ENCODE results near the gene PHETA1. TPM values are rescaled to one million over a fixed set of nuclear protein-coding genes. Genes with fewer than 3 reads are reported as not detected.
"Not testable (repeated sequence)": the region's sequence is repeated elsewhere in the genome, so short reads cannot be mapped to it uniquely, and the experiment has no call there.

Gene PHETA1
- total and polyA plus RNA-seq, 3 donors from 2014 or later, result 13.7 to 27.2 (median 16.1) TPM

GRCh38 chr12:111342376-111342775, 26.5 kb downstream of the PHETA1 start:
- WGBS, 2 donors, result 92 to 93% methylated on average over 8 of the region's 8 CpGs
- TF ChIP-seq CTCF (IDR thresholded peaks at IDR 0.05), result no peak
- TF ChIP-seq POLR2A (IDR thresholded peaks at IDR 0.05), result no peak
- Histone ChIP-seq H3K27ac (no peak overlapping the region), H3K4me3 (no peak overlapping the region), H3K9me3 (no peaks in the 10 kb centered on the region), H3K36me3 (ENCODE audit: low read depth, missing control alignments) (no peaks in the 10 kb centered on the region), H3K27me3 (no peaks in the 10 kb centered on the region), H3K4me1 (no peaks in the 10 kb centered on the region)
- intact Hi-C loops (cut with DNase I; ENCODE audit: low total_unique reads), result no loop called here
- DNase-seq, result no peak

GRCh38 chr12:111341426-111342065, 27.3 kb downstream of the PHETA1 start:
- Histone ChIP-seq H3K36me3 (ENCODE audit: low read depth, missing control alignments) (no peaks in the 10 kb centered on the region), H3K27me3 (no peaks in the 10 kb centered on the region), H3K4me3 (no peak overlapping the region), H3K9me3 (no peaks in the 10 kb centered on the region), H3K27ac (no peak overlapping the region), H3K4me1 (no peaks in the 10 kb centered on the region)
- DNase-seq, result no peak
- intact Hi-C loops (cut with DNase I; ENCODE audit: low total_unique reads), result no loop called here
- 88 to 92% methylated on average over 11 to 20 of the region's 20 CpGs for WGBS, 2 donors
- TF ChIP-seq CTCF (IDR thresholded peaks at IDR 0.05), result no peak
- no peak for TF ChIP-seq POLR2A (IDR thresholded peaks at IDR 0.05)

DNA sequence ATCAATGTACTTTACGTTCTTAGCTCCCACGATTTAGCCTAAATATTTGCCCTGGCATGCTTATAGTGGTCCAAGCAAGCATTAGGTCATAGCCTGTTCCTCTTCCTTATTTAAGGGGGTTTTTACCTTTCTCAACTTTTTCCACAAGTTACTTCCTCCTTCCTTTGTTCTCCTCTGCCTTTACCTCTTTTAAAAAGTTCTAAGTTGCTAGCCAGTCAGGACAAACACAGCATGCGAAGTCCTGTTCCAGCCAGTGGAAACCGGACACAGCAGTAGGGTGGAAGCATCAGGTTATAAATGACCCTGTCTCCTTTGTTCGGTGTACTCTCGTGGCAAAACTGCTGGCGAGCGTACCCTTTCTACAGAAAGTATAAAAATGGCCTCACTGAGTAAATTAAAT, 28.2 kb downstream of the PHETA1 start:
- H3K36me3 ChIP-seq (ENCODE audit: low read depth, missing control alignments); intact Hi-C loops (cut with DNase I; ENCODE audit: low total_unique reads); H3K4me1 ChIP-seq; H3K27ac ChIP-seq; H3K9me3 ChIP-seq; H3K4me3 ChIP-seq; DNase-seq; H3K27me3 ChIP-seq: not testable (repeated sequence)
- 80 to 88% methylated on average over 8 of the region's 8 CpGs for WGBS, 2 donors

DNA sequence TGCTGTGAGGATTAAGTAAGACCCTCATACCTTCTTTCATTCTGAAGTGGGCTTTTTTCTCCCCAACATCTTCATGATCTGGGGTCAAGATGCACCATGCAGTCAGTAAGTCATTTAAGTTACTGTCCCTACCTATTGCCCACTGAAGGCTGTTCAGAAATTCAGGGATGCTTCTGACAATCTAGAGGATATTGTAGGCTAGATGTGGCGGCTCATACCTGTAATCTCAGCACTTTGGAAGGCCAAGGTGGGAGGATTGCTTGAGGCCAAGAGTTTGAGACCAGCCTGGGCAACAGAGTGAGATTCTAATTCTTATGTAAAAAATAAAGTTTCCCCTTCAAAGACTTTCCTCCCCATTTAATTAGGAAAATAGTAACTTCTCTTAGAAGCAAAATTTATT, 28.7 kb downstream of the PHETA1 start:
- DNase-seq, result no peak

DNA sequence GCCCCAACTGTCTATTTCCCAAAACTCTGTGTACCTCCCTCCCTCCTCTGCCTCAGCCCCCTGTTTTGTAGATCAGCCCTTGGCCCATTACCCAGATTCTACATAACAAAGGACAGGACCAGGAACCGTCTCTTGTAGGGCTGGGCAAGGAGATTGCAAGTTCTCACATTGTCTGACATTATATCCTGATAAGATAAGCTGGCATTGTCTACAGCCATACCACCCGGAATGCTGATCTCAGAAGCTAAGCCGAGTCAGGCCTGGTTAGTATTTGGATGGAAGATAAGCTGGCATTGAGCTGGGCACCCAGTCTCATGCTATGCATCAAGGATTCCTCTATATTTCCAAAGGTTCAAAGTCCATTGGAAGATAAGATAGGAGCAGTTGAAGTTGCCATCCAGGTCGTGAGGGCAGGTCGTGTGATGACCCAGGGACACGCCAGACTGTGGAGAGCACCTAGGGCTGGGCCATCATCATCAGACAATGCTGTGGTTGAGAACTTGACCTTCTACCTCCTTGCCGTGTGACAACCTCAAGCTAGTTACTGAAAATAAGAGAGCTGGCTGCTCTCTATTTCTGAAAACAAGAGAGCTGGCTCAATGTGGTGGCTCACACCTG, 29.5 kb downstream of the PHETA1 start:
- Histone ChIP-seq H3K27ac (no peak overlapping the region), H3K27me3 (no peaks in the 10 kb centered on the region), H3K36me3 (ENCODE audit: low read depth, missing control alignments) (no peaks in the 10 kb centered on the region), H3K4me3 (no peak overlapping the region), H3K9me3 (no peaks in the 10 kb centered on the region), H3K4me1 (no peaks in the 10 kb centered on the region)
- no peak for DNase-seq
- WGBS, 2 donors, result 69 to 71% methylated on average over 6 to 7 of the region's 7 CpGs
- intact Hi-C loops (cut with DNase I; ENCODE audit: low total_unique reads), result no loop called here
- TF ChIP-seq POLR2A (IDR thresholded peaks at IDR 0.05), result no peak
- TF ChIP-seq CTCF (IDR thresholded peaks at IDR 0.05), result no peak

More for the DNA sequence above, 28.7 kb downstream of the PHETA1 start:
- Histone ChIP-seq H3K4me3 (no peak overlapping the region), H3K27ac (no peak overlapping the region), H3K4me1 (no peaks in the 10 kb centered on the region), H3K36me3 (ENCODE audit: low read depth, missing control alignments) (no peaks in the 10 kb centered on the region), H3K27me3 (no peaks in the 10 kb centered on the region), H3K9me3 (no peaks in the 10 kb centered on the region)
- TF ChIP-seq POLR2A (IDR thresholded peaks at IDR 0.05) (no peak), CTCF (IDR thresholded peaks at IDR 0.05) (no peak)
- 100% methylated on average over 1 of the region's 1 CpG for WGBS, 2 donors
- intact Hi-C loops (cut with DNase I; ENCODE audit: low total_unique reads), result no loop called here

Data from testis (tissue), 3 donors.